Measurements from ENCODE around the gene MTOR.
"Not testable (repeated sequence)": the region's sequence is repeated elsewhere in the genome, so short reads cannot be mapped to it uniquely, and the experiment has no call there.

The MTOR gene

DNA sequence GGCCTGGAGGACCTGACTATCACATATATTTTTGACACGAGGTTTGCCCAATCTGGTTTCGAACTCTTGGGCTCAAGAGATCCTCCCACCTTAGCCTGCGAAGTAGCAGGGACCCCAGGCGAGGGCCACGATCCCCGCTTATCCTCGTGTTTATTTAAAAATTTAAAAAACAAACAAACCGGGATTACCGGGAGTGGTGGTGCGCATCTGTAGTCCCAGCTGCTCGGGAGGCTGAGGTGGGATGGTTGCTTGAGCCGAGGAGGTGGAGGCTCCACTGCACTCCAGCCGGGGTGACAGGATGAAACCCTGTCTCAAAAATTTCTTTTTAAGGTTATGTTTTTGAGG lies 162.2 kb downstream of the MTOR start:
- no peak for DNase-seq

DNA sequence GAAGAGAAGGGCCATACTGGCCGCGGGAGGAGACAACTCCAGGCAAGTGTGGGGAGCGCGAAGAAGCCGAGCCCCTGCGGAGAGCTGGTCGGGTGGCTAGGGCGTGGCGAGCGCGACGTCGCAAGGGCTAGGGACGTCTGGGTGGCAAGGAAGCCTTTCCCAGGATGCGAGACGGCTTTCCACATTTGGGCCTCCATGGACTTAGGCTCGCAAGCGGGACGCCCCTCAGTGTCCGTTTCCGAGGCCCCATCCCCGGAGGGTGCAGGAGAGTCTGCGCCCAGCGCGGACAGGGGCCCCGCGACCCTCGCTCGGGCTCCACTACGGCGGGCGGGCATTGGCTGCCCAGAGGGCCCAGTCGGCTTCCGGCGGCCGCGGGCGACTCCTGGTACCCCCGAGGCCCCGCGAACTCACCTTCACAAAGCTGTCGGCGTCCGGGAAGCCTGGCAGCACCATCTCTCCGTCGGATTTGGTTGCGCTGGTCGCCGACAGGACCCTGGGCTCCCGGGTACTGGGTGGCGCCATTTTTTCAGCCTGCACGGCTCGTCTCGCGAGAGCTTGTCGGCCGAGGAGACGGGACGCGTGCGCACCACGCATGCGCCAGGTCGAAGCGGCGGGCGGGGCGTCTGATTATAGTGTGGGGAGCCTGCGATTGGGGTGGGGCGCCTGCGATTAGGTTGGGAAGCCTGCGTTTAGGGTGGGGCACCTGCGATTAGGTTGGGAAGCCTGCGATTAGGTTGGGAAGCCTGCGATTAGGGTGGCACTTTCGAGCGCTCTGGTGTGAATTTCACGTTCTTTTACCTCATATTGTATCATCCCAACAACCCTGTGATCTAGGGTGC lies 162.8 kb downstream of the MTOR start, which contains the start of gene EXOSC10:
EXOSC10 (minus strand) TSS at position 560 of the 839 bp plus-strand sequence; CDS start at position 522, 38 bp downstream.
- peak; percentile 85 for DNase-seq

DNA sequence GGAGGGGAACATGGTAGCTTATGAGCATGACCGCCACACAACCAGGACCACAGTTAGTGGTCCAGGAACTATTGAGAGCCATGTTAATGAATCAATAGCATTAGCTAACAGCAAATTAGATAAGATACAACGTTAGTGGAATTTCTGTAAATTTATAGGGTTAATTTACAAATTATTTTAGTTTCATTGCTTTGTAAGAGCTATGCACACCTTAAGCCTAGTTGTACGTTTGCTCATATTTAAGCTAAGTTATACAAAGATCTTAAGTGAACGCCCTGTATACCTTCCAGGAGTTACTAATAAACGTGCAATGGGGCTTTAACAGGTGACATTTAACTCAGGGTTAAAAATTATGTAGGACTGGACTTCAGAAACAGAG lies 163.4 kb downstream of the MTOR start:
- DNase-seq, result no peak

DNA sequence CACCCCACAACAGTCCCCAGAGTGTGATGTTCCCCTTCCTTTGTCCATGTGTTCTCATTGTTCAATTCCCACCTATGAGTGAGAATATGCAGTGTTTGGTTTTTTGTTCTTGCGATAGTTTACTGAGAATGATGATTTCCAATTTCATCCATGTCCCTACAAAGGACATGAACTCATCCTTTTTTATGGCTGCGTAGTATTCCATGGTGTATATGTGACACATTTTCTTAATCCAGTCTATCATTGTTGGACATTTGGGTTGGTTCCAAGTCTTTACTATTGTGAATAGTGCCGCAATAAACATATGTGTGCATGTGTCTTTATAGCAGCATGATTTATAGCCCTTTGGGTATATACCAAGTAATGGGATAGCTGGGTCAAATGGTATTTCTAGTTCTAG lies 178.6 kb downstream of the MTOR start:
- DNase-seq, result not testable (repeated sequence)

DNA sequence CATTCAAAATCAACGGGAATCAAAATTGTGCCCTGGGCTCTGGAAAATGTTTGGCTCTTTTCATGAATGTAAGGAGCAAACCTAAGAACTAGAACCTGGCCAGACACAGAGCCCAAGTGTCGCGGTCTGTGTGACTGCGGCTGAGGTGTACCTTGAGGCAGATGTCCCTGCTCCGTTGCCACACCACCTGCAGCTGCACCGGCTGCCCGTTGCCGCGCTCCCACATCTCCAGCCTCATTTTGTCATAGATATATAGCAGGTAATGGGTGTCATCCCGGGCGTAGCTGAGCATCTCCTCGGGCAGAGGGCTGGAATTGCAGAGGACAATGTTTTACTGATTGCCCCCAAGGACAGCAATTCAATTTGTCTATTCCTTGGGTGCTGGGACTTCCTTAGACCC lies 181.4 kb downstream of the MTOR start:
- no peak for DNase-seq

DNA sequence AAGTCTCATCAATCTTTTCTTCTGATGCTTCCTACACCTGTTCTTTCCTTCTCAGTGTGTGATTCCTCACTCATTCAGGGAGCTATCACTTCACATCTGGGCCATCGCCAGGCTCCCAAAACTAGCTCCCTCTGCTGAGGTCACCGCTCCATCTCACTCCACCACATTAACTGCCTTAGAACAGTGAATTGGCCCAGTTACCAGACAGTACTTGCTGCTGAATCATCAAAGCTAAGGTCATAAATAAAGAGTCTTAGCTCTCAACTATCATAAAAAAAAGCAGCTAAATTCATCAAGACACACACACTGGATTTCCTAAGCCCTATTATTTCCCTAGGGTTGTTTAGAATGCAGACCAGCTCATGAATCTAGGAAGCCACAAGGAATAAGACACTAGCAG lies 183.7 kb downstream of the MTOR start:
- DNase-seq, result no peak

DNA sequence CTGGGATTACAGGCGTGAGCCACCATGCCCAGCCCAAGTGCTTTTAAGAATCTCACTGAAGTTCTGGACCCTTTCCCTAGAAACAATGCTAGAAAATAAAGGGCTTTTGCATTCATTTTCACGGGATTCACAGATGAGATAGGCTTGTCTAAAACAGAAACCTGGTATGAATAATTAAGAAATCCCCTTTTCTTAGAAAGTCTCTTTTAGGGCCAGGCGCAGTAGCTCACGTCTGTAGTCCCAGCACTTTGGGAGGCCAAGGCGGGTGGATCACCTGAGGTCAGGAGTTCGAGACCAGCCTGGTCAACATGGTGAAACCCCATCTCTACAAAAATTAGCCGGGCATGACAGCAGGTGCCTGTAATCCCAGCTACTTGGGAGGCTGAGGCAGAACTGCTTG lies 189.0 kb downstream of the MTOR start:
- not testable (repeated sequence) for DNase-seq

DNA sequence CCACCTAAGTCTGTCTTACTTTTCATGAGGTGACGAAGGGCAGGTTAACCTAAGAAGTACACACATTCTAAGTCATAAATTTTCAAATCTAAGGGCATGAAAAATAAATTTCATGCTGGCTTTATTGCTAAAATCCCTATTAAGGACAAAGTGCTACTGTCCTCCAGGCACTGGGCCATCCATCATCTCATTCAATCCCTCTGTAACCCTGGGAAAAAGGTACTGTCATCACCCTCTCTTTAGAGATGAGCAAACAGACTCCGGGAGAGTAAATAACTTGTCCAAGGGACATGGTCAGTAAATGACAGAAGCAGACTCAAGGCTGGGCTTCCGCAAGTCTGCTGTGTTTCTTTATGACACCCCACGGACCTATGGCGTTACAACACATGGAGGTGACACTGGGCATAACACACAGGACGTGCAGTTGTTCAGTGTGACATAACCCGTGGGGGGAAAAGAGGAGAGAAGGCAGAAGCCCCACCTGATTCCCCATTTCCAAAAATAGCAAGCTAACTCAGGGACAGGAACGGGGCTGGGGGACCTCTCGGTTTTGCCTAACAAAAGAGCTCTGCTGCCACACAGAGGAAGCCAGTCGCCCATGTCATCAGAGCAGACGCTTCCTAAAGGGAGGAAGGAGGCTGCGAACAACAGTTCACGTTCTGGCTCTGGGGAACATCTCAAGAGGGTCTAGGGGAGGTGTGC lies 190.0 kb downstream of the MTOR start:
- DNase-seq, result no peak

DNA sequence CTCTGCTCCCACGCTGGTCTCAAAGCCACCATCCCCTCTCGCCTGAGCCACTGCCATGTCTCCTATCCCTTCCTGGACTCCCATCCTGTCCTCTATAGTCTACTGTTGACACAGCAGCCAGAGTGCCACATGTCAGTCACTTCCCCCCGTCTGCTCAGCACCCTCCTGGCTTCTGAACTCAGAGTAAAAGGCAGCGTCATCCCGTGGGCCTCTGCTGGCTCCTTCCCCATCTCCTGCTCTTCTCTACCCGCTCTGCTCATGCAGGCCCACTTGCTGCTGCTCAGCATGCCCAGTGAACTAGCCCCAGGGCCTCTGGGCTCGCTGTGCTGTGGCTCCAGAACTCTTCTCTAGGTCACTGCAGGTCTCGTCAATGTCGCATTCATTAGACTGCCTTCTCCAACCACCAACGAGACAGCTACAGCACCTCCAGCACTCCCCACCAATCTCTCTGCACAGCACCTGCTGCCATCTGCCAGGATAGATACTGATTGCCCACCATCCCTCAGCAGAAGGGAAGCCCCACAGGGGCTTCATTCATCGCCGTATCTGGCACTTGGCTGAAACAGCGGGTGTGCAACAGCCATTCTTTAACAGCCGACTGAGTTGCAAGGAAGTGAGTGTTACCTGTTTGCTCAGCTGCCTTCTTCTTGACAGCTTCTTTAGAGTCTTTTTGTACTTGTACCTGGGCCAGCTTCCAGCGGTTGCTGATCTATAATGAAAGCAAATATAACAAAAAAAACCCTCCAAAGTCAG lies 190.7 kb downstream of the MTOR start:
- no peak for DNase-seq

DNA sequence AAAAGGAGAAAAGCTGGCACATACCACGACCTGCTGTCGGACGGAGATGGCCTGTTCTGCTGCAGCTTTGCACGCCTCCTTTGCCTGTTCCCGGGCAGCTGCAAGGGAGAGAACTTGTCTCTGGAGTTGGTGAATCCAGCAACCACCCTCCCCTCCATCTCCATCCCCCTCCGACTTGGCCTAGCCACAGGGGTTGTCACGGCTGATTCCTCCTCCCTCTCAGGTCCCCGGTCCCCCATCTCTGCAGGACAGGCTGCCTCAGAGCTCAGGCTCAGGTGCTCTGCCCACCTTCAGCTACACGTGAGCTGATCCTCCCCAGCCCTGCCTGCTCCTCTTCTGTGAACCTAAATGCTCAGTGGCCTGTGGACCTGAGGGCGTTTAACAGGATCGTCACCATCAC lies 191.5 kb downstream of the MTOR start:
- DNase-seq, result no peak

DNA sequence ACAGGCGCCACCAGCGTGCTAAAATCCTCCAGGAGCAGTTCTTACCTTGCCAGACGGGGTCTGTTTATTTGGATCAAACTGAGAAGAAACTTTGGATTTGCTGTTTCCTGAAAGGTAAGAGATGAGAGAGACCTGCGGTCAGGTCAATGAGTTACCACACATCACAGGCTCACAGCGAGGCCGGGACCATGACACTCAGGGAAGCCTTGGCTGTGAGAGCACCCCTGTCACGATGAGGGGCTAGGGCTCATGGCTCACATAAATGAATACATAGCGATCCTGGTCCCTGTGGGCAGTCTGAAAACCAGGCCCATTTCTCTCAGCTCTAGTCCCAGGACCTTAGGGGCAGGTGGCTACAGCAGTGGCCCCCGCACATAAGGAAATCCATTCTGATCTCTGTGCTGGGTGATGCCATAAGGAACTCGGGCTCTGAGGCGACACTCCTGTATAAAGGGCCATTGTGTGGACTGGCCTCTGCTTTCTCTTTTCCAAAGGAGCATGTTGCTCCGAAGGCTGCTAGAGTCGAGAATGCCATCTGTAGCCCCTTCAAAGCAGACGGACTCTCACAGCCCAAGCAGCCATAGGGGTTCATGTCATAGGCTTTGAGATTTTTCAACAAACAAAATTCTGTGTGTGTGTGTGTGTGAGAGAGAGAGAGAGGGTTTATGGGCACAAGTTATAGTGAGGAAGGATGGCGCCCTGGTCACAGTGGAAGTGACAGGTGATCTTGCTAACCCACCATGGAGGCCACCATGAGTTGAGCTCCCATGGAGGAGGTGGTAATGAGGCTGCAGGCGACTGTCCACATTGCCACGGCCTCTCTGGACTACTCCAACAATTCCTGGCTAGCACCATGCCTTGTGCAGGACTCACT lies 193.5 kb downstream of the MTOR start:
- no peak for DNase-seq

DNA sequence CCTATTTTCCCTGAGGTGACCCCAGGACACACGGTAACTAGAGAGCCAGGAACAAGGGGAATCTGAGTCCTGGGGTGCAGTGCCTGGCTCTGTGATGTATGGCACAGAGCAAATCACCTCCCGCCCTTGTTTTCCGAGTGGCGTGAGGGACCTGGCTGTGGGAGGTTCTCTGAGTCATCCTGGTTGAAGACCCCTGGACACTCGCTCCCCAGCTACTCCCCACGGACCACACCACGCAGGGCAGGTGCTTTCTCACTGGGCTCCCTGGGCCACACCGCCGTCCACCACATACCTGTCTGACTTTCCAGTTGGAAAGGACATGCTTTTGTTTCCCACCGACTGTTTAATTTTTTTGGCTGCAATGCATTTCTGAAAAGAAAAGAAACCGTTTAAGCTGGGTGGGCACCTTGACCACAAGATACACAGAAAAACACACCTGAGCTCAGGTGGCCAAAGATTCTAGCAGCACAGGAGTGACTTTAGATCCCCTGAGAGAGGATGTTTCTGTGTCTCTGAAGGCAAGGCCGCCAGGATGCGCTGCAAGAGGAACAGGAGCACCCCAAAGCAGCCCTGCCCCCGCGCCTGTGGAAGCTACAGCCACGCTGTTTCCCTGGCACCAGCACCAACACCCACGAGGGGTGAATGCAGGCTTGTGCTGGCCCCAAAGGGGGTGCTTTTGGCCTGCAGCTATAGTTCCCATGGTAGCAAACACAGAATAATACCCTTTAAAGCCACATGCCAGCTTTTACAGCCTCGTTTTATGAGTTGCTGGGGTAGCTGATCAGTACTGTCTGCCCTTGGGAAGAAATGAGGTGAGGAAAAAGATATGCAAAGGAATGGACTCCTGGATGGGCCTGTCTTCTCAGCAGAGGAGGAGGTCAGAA lies 194.4 kb downstream of the MTOR start:
- no peak for DNase-seq

DNA sequence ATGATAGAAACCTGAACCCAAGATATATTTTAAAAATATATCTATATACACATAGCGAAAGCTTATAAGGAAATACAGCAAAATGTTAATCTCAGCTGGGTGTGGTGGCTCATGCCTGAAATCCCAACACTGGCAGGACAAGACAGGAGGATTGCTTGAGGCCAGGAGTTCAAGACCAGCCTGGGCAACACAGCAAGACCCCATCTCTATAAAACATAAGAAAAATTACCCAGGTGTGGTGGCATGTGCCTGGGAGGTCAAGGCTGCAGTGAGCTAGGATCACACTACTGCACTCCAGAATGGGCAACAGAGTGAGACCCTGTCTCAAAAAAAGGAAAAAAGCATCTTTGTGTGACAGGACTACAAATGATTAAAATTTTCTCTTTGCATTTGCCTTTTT lies 196.6 kb downstream of the MTOR start:
- DNase-seq, result no peak

DNA sequence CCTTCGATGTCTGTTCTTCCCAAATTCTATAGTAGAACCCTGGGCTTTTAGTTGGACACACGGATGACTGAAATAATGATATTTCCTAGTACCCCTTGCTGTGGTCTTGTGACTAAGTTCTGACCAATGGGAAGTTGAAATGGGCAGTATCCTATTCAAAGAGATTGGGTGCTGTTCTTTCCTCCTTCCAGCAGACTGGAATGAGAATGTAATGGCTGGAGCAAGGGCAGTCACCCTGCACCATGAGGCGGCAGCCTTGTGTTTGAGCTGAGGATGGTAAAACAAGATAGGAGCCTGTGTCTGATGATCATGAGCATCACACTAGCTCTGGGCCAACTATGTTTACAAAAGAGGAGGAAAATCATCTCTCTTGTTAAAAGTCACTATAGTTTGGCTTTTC lies 197.4 kb downstream of the MTOR start:
- DNase-seq, result no peak

DNA sequence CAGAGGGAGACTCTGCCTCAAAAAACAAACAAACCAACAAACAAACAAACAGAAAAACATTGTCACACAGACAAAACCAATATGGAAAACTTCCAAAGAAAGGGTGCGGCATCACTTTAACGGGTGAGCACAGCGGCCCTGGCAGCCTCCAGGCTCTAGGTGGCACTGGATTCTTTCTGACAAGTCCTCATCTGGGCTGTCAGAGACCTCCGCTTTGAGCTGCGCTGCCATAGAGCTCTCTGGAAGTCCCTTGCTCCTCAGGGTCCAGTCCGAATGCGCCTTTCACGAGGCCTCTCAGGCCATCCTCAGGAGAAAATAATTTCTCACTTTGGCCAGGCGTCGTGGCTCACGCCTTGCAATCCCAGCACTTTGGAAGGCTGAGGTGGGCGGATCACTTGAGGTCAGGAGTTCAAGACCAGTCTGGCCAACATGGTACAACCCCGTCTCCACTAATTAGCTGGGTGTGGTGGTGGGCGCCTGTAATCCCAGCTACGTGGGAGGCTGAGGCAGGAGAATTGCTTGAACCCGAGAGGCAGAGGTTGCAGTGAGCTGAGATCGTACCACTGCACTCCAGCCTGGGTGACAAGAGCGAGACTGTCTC lies 198.3 kb downstream of the MTOR start:
- not testable (repeated sequence) for DNase-seq

DNA sequence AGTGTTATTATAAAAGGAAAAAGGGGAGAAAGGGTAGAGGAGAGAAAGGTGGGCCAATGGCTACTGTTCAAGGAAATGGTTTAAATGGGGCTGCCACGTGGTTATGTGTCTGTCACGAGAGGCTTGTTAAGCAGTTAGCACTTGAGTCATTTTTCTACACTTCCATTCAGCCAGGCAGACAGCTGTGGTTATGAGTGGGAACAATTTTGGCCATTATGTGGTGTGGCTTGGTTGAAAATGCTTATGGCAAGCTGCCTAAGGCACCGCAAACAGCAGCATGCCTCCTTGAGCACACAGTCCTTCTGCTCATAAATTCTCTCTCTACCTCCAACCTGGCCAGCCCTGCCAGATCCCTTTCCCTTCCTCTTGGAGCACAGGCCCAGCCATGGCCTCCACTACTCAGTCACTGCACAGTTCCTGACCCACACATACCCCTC lies 199.4 kb downstream of the MTOR start:
- peak; percentile 66 for DNase-seq

DNA sequence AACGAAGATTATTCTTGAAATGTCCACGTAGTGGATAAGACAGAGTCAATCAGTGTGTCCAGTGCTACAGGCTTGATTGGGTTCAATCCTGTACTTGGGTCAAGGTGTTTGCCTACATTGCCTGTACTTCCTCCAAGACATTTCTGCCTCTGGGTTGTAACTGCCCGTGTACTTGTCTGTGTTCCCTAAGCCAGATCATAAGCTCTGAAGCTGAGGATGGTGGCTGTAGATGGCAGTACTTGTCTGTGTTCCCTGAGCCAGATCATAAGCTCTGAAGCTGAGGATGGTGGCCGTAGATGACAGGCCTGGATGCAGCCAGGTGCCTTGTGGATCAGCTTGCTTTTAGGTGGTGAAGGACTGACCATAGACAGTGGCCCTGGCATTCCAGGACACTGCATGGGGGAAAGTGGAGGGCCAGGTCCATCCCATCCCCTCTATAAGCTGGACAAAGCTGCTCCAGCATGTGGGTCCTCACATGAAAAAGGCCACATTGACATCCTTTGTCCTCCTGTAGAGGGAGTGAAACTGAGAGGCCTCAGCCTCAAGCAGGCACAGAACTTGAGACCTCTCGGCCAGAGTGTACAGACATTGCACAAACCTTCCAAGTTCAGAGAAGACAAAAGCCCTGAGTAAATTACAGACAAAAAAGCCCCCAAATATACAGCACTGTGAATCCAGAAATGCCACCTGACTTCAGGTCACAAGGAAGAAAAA lies 200.5 kb downstream of the MTOR start:
- DNase-seq, result no peak

DNA sequence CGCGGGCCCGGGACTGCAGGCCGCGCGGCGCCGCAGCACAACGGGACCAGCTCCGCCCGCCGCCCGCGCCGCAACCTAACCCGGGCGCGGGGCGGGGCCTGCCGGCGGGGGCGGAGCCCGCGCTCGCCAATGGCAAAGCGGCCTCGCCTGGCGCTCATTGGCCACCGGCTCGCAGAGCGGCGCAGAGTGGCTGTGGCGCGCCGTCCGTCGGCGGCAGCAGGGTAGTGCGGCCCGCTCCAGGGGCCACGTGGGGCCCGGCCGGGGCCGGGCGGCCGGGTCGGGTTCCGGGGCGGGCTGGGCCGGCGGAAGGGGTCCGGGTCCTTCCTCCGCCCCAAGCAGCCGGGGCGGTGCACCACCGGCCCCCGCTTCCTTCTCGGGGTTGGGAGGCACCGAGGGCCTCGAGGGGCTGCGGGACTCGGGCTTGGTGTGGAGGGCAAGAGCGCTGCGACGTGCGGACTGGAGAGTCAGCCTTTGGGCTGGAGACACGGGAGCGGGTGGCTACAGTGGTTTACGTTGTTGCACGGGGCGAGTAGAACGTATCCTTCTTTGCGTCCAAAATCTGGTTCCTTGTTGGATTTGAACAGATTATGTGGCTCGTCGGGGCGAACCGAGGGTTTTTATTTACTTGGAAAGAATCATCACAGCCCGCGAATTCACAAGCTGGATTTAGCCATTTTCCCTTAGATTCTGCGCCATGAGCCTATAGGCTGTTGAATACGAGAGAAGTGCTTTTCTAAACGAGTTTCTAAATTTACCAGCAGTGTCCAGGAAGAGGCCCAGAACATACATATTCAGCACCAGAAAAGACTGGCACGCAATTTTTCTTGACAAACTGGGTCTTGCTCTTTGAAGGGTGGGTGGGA lies 202.2 kb downstream of the MTOR start, which contains the start of gene SRM:
SRM (minus strand) TSS at position 51 of the 863 bp plus-strand sequence. CDS start 75 bp downstream, outside the sequence.
- DNase-seq, result peak; percentile 84
